Esophagus muscularis mucosa (tissue), 4 donors: ENCODE data around the gene SPAG17. TPM values are rescaled to one million over a fixed set of nuclear protein-coding genes. Genes with fewer than 3 reads are reported as not detected.

Experiments
- DNase-seq: peaks from one replicate; pipeline ENCODE4 v3.0.0-alpha.2; 2017; ENCODE audit errors: extremely low spot score
- H3K27ac ChIP-seq, 4 donors: fragments of 200-600 bp; sonication (generic); replicated peaks in 1 of 4; 1 replicate in 3 of 4; 2 replicates in 1 of 4; pipeline ENCODE4 v1.5.1; 2016 to 2019; ENCODE audit warnings: mild to moderate bottlenecking in 1 of 4
- H3K27me3 ChIP-seq, 4 donors: fragments of 200-600 bp; sonication (generic); one replicate each; pipeline versions ENCODE4 v1.5.1 to v1.6.0; 2016 to 2019
- H3K36me3 ChIP-seq, 4 donors: fragments of 200-600 bp; sonication (generic); one replicate each; pipeline ENCODE4 v1.5.1; 2016 to 2019
- H3K4me1 ChIP-seq, 4 donors: fragments of 200-600 bp; sonication (generic); one replicate each; pipeline ENCODE4 v1.5.1; 2016 to 2019
- H3K4me3 ChIP-seq, 4 donors: fragments of 200-600 bp; sonication (generic); 1 replicate in 2 of 4; 2 replicates in 2 of 4; pipeline ENCODE4 v1.5.1; 2016 to 2019; ENCODE audit warnings: mild to moderate bottlenecking in 4 of 4, moderate library complexity in 1 of 4
- H3K9me3 ChIP-seq, 4 donors: fragments of 200-600 bp; sonication (generic); 1 replicate in 3 of 4; 2 replicates in 1 of 4; pipeline ENCODE4 v1.5.1; 2016 to 2019
- EP300 ChIP-seq: sonication (generic); formaldehyde crosslinking; IDR thresholded peaks from one replicate; pipeline ENCODE4 v1.6.1; 2017; ENCODE audit warnings: antibody characterized with exemption
- POLR2A ChIP-seq: fragments of 450-650 bp; IDR thresholded peaks from one replicate; pipeline ENCODE4 v1.6.1; 2017; ENCODE audit warnings: antibody characterized with exemption, moderate library complexity, mild to moderate bottlenecking, low read depth
- POLR2AphosphoS5 ChIP-seq, 2 donors: sonication (generic); formaldehyde crosslinking; IDR thresholded peaks; one replicate each; pipeline ENCODE4 v1.6.1; 2017; ENCODE audit warnings: antibody characterized with exemption in 2 of 2
- WGBS: methylation state at CpG from one replicate; pipeline ENCODE4 v1.1.5; 2018; 5-methylcytosine and 5-hydroxymethylcytosine counted together
- intact Hi-C: fragments of 100-400 bp; cut with DNase I; formaldehyde crosslinking; loops from one replicate; pipeline ENCODE4 v1.15.1; 2023
- total RNA-seq, 4 donors: library from RNA; depleted of rRNA; stranded (reverse); fragments of >200 nt; gene quantifications; one replicate each; pipeline versions ENCODE4 v1.1.0 to v1.2.1, GENCODE V29; 2016
- TF ChIP-seq, protein P1 (sequence below), 3 experiments: fragments of 200-600 bp in 2 of 3; fragments of 450-650 bp in 1 of 3; sonication (generic) in 2 of 3; IDR thresholded peaks; one replicate each; pipeline ENCODE4 v1.5.1; 2017 to 2019; ENCODE audit warnings: antibody characterized with exemption in 3 of 3, mild to moderate bottlenecking in 2 of 3, moderate library complexity in 1 of 3

Gene SPAG17
- total RNA-seq, 4 donors from 2014 or later: 0.17 to 0.23 TPM; not detected in 2

- Histone ChIP-seq H3K4me3 (no peak overlapping the region), H3K27me3 (no peaks in the 10 kb centered on the region), H3K4me1 (no peaks in the 10 kb centered on the region), H3K36me3 (no peaks in the 10 kb centered on the region), H3K27ac (no peak overlapping the region), H3K9me3 (no peaks in the 10 kb centered on the region)
- DNase-seq: no peak
- TF ChIP-seq POLR2A (no peak), EP300 (no peak), POLR2AphosphoS5 (IDR thresholded peaks at IDR 0.05) (no peak)
- TF ChIP-seq, protein P1, sequence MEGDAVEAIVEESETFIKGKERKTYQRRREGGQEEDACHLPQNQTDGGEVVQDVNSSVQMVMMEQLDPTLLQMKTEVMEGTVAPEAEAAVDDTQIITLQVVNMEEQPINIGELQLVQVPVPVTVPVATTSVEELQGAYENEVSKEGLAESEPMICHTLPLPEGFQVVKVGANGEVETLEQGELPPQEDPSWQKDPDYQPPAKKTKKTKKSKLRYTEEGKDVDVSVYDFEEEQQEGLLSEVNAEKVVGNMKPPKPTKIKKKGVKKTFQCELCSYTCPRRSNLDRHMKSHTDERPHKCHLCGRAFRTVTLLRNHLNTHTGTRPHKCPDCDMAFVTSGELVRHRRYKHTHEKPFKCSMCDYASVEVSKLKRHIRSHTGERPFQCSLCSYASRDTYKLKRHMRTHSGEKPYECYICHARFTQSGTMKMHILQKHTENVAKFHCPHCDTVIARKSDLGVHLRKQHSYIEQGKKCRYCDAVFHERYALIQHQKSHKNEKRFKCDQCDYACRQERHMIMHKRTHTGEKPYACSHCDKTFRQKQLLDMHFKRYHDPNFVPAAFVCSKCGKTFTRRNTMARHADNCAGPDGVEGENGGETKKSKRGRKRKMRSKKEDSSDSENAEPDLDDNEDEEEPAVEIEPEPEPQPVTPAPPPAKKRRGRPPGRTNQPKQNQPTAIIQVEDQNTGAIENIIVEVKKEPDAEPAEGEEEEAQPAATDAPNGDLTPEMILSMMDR (IDR thresholded peaks at IDR 0.05): no peak
- intact Hi-C loops: loop anchor here (5.0 kb wide), 1 partner anchor 858 kb away; no protein-coding TSS in a partner anchor
- 52% methylated on average over 7 of the region's 7 CpGs for WGBS
These were observed 40.3 kb downstream of the SPAG17 start for GRCh38 chr1:118144684-118145083.

DNA sequence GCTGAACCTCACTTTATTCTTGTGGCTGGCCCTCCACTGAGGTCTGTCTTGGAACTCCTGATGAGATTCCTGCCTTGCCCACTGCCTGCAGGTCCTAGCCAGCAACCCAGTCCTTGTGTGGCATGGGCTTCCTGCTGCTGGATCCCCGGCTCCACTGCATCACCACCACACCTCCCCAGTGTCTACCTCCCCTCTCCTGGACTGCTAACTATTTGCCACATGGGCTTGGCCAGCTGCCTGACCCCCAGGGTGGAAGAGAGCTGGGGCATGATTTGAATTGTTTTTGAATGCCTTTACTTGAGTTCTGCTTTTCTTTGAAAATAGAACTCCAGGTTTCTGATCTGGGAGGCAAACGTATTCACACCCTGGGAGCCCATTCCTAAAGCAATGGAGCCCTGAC, 41.2 kb downstream of the SPAG17 start:
- intact Hi-C loops: loop anchor here (5.0 kb wide), 1 partner anchor 858 kb away; no protein-coding TSS in a partner anchor
- no peak for DNase-seq
- 72% methylated on average over 2 of the region's 2 CpGs for WGBS
- H3K4me1 ChIP-seq: no peaks in the 10 kb centered on the region
- no peaks in the 10 kb centered on the region for H3K36me3 ChIP-seq
- H3K4me3 ChIP-seq: no peak overlapping the region
- H3K27ac ChIP-seq: no peak overlapping the region
- H3K27me3 ChIP-seq: no peaks in the 10 kb centered on the region
- no peaks in the 10 kb centered on the region for H3K9me3 ChIP-seq
- TF ChIP-seq, protein P1 (IDR thresholded peaks at IDR 0.05): no peak
- TF ChIP-seq EP300 (no peak), POLR2AphosphoS5 (IDR thresholded peaks at IDR 0.05) (no peak), POLR2A (no peak)

DNA sequence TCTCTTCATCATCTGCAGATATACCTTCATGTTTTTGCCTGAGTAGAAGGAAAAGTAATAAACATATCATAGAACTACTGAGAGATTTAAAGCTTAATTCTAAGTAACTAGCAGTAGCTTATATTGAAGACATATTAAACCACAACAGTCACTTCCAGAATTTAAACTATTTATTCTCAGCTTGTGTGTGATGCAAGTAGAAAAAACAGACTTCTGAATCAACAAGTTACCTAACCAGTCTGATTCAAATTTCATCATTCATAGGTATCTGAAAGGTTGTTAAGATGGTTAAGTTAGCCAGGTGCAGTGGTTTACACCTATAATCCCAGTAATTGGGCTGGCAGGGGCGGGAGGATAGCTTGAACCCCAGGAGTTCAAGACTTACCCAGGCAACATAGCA, 41.9 kb downstream of the SPAG17 start:
- DNase-seq: no peak
- no peak overlapping the region for H3K4me3 ChIP-seq
- no peaks in the 10 kb centered on the region for H3K9me3 ChIP-seq
- no peaks in the 10 kb centered on the region for H3K4me1 ChIP-seq
- no peaks in the 10 kb centered on the region for H3K27me3 ChIP-seq
- TF ChIP-seq EP300 (no peak), POLR2A (no peak), POLR2AphosphoS5 (IDR thresholded peaks at IDR 0.05) (no peak)
- 100% methylated on average over 1 of the region's 1 CpG for WGBS
- H3K27ac ChIP-seq: no peak overlapping the region
- intact Hi-C loops: loop anchor here (5.0 kb wide), 1 partner anchor 859 kb away; no protein-coding TSS in a partner anchor
- no peaks in the 10 kb centered on the region for H3K36me3 ChIP-seq

GRCh38 chr1:118142546-118142945, 42.5 kb downstream of the SPAG17 start:
- Histone ChIP-seq H3K4me1 (no peaks in the 10 kb centered on the region), H3K4me3 (no peak overlapping the region), H3K9me3 (no peaks in the 10 kb centered on the region), H3K27ac (no peak overlapping the region), H3K36me3 (no peaks in the 10 kb centered on the region), H3K27me3 (no peaks in the 10 kb centered on the region)
- intact Hi-C loops: loop anchor here (5.0 kb wide), 1 partner anchor 860 kb away; no protein-coding TSS in a partner anchor
- TF ChIP-seq, protein P1 (IDR thresholded peaks at IDR 0.05): no peak
- TF ChIP-seq POLR2AphosphoS5 (IDR thresholded peaks at IDR 0.05): no peak
- TF ChIP-seq EP300: no peak
- TF ChIP-seq POLR2A: no peak
- 88% methylated on average over 3 of the region's 3 CpGs for WGBS
- DNase-seq: no peak

DNA sequence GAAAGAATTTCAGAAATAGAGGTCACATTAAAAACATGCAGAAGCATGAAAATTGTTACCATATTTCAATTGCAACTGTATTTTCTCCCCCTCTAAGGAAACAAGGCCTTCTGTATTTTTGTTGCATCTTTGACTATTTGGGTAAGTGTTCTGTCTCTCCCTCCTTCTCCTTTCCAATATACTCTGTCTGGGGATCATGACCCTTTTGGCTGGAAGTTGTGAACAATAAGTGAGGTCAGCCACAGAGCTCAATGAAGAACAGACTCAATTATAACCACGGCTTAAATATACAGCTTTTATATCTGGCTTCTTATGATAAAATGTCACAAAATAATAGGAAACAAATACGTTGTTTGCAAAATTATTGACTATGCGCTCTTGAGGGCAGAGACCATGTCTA, 47.1 kb downstream of the SPAG17 start:
- H3K36me3 ChIP-seq: no peaks in the 10 kb centered on the region
- 76% methylated on average over 3 of the region's 3 CpGs for WGBS
- no peak overlapping the region for H3K27ac ChIP-seq
- TF ChIP-seq POLR2A (no peak), POLR2AphosphoS5 (IDR thresholded peaks at IDR 0.05) (no peak), EP300 (no peak)
- TF ChIP-seq, protein P1 (IDR thresholded peaks at IDR 0.05): no peak
- H3K27me3 ChIP-seq: peaks cover 0 to 7% (median 0%) of the 10 kb centered on the region in 4 donors
- H3K4me3 ChIP-seq: no peak overlapping the region
- H3K4me1 ChIP-seq: peaks cover 0 to 11% (median 3%) of the 10 kb centered on the region in 4 donors
- DNase-seq: no peak
- intact Hi-C loops: no loop called here
- H3K9me3 ChIP-seq: no peaks in the 10 kb centered on the region
